K562 (cell line): Measurements from ENCODE around the gene SCG3. TPM values are rescaled to one million over a fixed set of nuclear protein-coding genes. Genes with fewer than 3 reads are reported as not detected.

Experiments used
- ATAC-seq: fragments of 200-7000 bp; cut with Tn5 transposase; 3 replicates; pipeline ENCODE4 v1.9.1; 2020; ENCODE audit warnings: moderate library complexity
- BruUV-seq: library from RNA; stranded (reverse); fragments of 400-500 nt; replicated peaks from 2 replicates; lab custom pipeline; 2021; lab: Mats Ljungman, UMichigan
- CTCF ChIA-PET: fragments of 300-600 bp; formaldehyde crosslinking; extraction: SDS; loops from one replicate; lab custom pipeline; 2021; ENCODE audit warnings: low intra/inter-chr PET ratio; lab: Yijun Ruan, JAX
- POLR2A ChIA-PET: fragments of 300-600, 350-650 bp; sonication (Branson Sonifier 250); formaldehyde crosslinking; extraction: SDS; loops from one replicate; lab custom pipeline; 2021; ENCODE audit warnings: antibody characterized with exemption, inconsistent platforms; lab: Yijun Ruan, JAX
- DNase-seq, 4 experiments: peaks; one replicate each; pipeline versions ENCODE4 v3.0.0 to v3.0.0-alpha.2; 2011 to 2018; ENCODE audit warnings: low spot score in 3 of 4, mixed read lengths in 3 of 4; ENCODE audit errors: extremely low read depth in 1 of 4
- FAIRE-seq: peaks from 2 replicates; lab custom pipeline; 2011; peaks lifted over from hg19 to GRCh38; lab: Jason Lieb, UNC
- H2AFZ ChIP-seq: 2 replicates; pipeline ENCODE4 v1.6.0; 2011; ENCODE audit warnings: low read depth, low read length, control low read depth, inconsistent platforms
- H3K27ac ChIP-seq: fragments of 200-600 bp; 3 replicates; pipeline ENCODE4 v1.8.0; 2011; ENCODE audit warnings: low read depth, mild to moderate bottlenecking, control low read depth, inconsistent platforms, low read length, moderate library complexity, mixed read lengths; ENCODE audit errors: extremely low read depth
- H3K27me3 ChIP-seq, 2 experiments: fragments of 300-600 bp in 1 of 2; 2 replicates in 1 of 2; 3 replicates in 1 of 2; pipeline versions ENCODE4 v1.6.0 to v1.8.0; 2011; ENCODE audit warnings: inconsistent platforms in 2 of 2, low read length in 2 of 2, mild to moderate bottlenecking in 1 of 2, mixed read lengths in 1 of 2, moderate library complexity in 1 of 2; ENCODE audit not compliant: control insufficient read depth in 2 of 2, insufficient read depth in 2 of 2
- H3K36me3 ChIP-seq: fragments of 300-600 bp; 3 replicates; pipeline ENCODE4 v1.8.0; 2011; ENCODE audit warnings: mild to moderate bottlenecking, low read length, inconsistent platforms; ENCODE audit not compliant: control insufficient read depth, insufficient read depth
- H3K4me1 ChIP-seq, 2 experiments: fragments of 200-600 bp in 1 of 2; replicated peaks in 1 of 2; 2 replicates in 1 of 2; 3 replicates in 1 of 2; pipeline versions ENCODE4 v1.5.1 to v1.8.0; 2011; ENCODE audit warnings: inconsistent platforms in 2 of 2, low read length in 2 of 2, mild to moderate bottlenecking in 1 of 2, mixed read lengths in 1 of 2, moderate library complexity in 1 of 2; ENCODE audit not compliant: control insufficient read depth in 2 of 2, insufficient read depth in 2 of 2
- H3K4me2 ChIP-seq: 2 replicates; pipeline ENCODE4 v1.6.1; 2011; ENCODE audit warnings: low read length, control low read depth, inconsistent platforms, mixed read lengths; ENCODE audit not compliant: insufficient read depth
- H3K4me3 ChIP-seq: fragments of 200-600 bp; sonication (generic), shearing (Covaris generic); 2 replicates; pipeline ENCODE4 v1.5.1; 2016; ENCODE audit warnings: control low read depth, inconsistent platforms
- H3K79me2 ChIP-seq: fragments of 200-600 bp; 3 replicates; pipeline ENCODE4 v1.8.0; 2011; ENCODE audit warnings: low read length, inconsistent platforms; ENCODE audit not compliant: control insufficient read depth, insufficient read depth
- H3K9ac ChIP-seq, 2 experiments: 2 replicates each; pipeline versions ENCODE4 v1.6.0 to v1.6.1; 2011; ENCODE audit warnings: low read depth in 2 of 2, low read length in 2 of 2, control low read depth in 1 of 2, inconsistent platforms in 1 of 2, mild to moderate bottlenecking in 1 of 2, mixed read lengths in 1 of 2; ENCODE audit not compliant: insufficient read depth in 1 of 2
- H3K9me1 ChIP-seq: one replicate; pipeline ENCODE4 v1.6.0; 2011; ENCODE audit warnings: inconsistent platforms, mild to moderate bottlenecking, low read length, moderate library complexity; ENCODE audit not compliant: control insufficient read depth, insufficient read depth
- H3K9me3 ChIP-seq: replicated peaks from 2 replicates; pipeline ENCODE4 v1.5.1; 2011; ENCODE audit warnings: low read depth, low read length, inconsistent platforms; ENCODE audit not compliant: control insufficient read depth, insufficient read depth
- H4K20me1 ChIP-seq: replicated peaks from 2 replicates; pipeline ENCODE4 v1.6.1; 2011; ENCODE audit warnings: low read length, inconsistent platforms, mixed read lengths; ENCODE audit not compliant: control insufficient read depth, insufficient read depth
- BMI1 ChIP-seq: fragments of 150-350 bp; IDR thresholded peaks from 2 replicates; pipeline ENCODE4 v1.6.1; 2014; ENCODE audit warnings: low read length
- CC2D1A ChIP-seq: fragments of 450-650 bp; IDR thresholded peaks from 2 replicates; pipeline ENCODE4 v1.6.1; 2017; ENCODE audit warnings: mild to moderate bottlenecking
- IRF2 ChIP-seq: sonication (generic); formaldehyde crosslinking; IDR thresholded peaks from 2 replicates; pipeline ENCODE4 v1.8.1; 2022; ENCODE audit warnings: mild to moderate bottlenecking, missing genetic modification reagents
- PHF20 ChIP-seq: fragments of 450-650 bp; IDR thresholded peaks from 2 replicates; pipeline ENCODE4 v1.6.1; 2018; ENCODE audit not compliant: partially characterized antibody
- PURB ChIP-seq: sonication (generic); formaldehyde crosslinking; IDR thresholded peaks from 2 replicates; pipeline ENCODE4 v1.9.0; 2021; ENCODE audit warnings: low read depth, mild to moderate bottlenecking, missing genetic modification reagents
- SOX6 ChIP-seq: fragments of 450-650 bp; IDR thresholded peaks from 2 replicates; pipeline ENCODE4 v1.6.1; 2014; ENCODE audit warnings: mild to moderate bottlenecking
- ZFP30 ChIP-seq: fragments of 250-450 bp; sonication (Bioruptor Pico); IDR thresholded peaks from 2 replicates; pipeline ENCODE4 v1.8.0; 2022; ENCODE audit warnings: moderate library complexity, mild to moderate bottlenecking, inconsistent platforms, borderline replicate concordance
- ZNF184 ChIP-seq: sonication (generic); formaldehyde crosslinking; IDR thresholded peaks from 2 replicates; pipeline ENCODE4 v1.5.0; 2020; ENCODE audit warnings: missing genetic modification reagents
- ZNF316 ChIP-seq: fragments of 450-650 bp; IDR thresholded peaks from 2 replicates; pipeline ENCODE4 v1.6.1; 2016
- ZNF79 ChIP-seq: fragments of 250-450 bp; sonication (Bioruptor Pico); IDR thresholded peaks from 2 replicates; pipeline ENCODE4 v1.4.0; 2020; ENCODE audit warnings: low read depth, mild to moderate bottlenecking, moderate library complexity
- WGBS: fragments of 100-300 bp; shearing (Covaris generic); methylation state at CpG from one replicate; pipeline ENCODE4 v1.1.6; 2016; ENCODE audit warnings: low coverage, mixed read lengths; ENCODE audit not compliant: insufficient coverage; ENCODE audit errors: missing lambda C conversion rate; 5-methylcytosine and 5-hydroxymethylcytosine counted together
- in situ Hi-C: fragments of 300-500 bp; cut with MboI; formaldehyde crosslinking; loops from 4 replicates; pipeline ENCODE4 v1.15.0; 2018; ENCODE audit warnings: inconsistent platforms, mixed read lengths
- intact Hi-C: fragments of 100-400 bp; cut with micrococcal nuclease; formaldehyde crosslinking; loops from 2 replicates; pipeline ENCODE4 v1.14.2; 2022
- polyA plus RNA-seq, 8 experiments: library from polyadenylated mRNA; depleted of rRNA in 4 of 8; stranded (reverse) in 5 of 8; unstranded in 3 of 8; fragments of >200 nt; fragmentation: Nextera tagmentation in 2 of 8; fragmentation: Illumina TruSeq in 1 of 8; extraction: Ambion mirVana in 2 of 8; extraction: Trizol in 1 of 8; gene quantifications; 2 replicates each; pipeline versions ENCODE4 v1.2.1 to v1.2.3, GENCODE V29; 2011 to 2014; ENCODE audit warnings: inconsistent platforms in 1 of 8, missing spikeins in 1 of 8
- total RNA-seq, 7 experiments: library from RNA; depleted of rRNA in 6 of 7; stranded (reverse); fragments of >200 nt in 6 of 7; fragmentation: Illumina TruSeq in 2 of 7; extraction: Trizol in 2 of 7; gene quantifications; 2 replicates each; pipeline versions ENCODE4 v1.2.1 to v1.2.3, GENCODE V29; 2011 to 2021; ENCODE audit warnings: low replicate concordance in 1 of 7
- TF ChIP-seq, protein P1 (sequence below): fragments of 450-650 bp; IDR thresholded peaks from 2 replicates; pipeline ENCODE4 v1.6.1; 2016; ENCODE audit warnings: antibody characterized with exemption
- TF ChIP-seq, protein P2 (sequence below): fragments of 250-450 bp; sonication (Bioruptor Pico); IDR thresholded peaks from 2 replicates; pipeline ENCODE4 v1.4.0; 2020
- TF ChIP-seq, protein P3 (sequence below): fragments of 250-450 bp; sonication (Bioruptor Pico); IDR thresholded peaks from 2 replicates; pipeline ENCODE4 v1.4.0; 2020; ENCODE audit warnings: mild to moderate bottlenecking

The SCG3 gene
- total and polyA plus RNA-seq, 9 of the 15 experiments (the other 6 are each of a cell fraction or from before 2014, with no cell fraction given): 13.0 to 43.8 (median 21.0) TPM

DNA sequence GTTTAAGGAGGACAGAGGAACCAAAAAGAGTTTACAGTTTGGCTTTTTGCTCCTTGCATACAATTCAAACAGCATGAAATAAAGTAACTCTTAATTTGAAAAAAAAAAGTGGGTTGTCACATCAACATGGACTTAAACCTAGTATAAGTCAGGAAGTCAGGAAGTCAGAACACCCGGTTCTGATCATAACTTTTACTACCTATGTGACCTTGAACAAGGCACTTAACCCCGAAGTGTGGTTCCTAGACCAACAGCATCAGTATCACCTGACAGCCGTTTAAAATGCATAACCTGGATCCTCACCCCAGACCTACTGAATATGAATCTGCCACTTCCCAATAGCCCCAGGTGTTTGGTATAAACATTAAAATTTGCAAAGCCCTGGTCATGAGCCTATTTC, 37.4 kb downstream of the SCG3 start (continued):
- TF ChIP-seq ZFP30 (no peak), ZNF184 (CRISPR knock-in tag) (no peak), PURB (CRISPR knock-in tag) (no peak), IRF2 (CRISPR knock-in tag) (no peak), ZNF79 (no peak), PHF20 (no peak), SOX6 (no peak)
- TF ChIP-seq, protein P1, sequence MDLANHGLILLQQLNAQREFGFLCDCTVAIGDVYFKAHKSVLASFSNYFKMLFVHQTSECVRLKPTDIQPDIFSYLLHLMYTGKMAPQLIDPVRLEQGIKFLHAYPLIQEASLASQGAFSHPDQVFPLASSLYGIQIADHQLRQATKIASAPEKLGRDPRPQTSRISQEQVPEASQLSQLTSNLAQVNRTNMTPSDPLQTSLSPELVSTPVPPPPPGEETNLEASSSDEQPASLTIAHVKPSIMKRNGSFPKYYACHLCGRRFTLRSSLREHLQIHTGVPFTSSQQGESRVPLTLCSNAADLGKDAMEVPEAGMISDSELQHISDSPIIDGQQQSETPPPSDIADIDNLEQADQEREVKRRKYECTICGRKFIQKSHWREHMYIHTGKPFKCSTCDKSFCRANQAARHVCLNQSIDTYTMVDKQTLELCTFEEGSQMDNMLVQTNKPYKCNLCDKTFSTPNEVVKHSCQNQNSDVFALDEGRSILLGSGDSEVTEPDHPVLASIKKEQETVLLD: no peak

DNA sequence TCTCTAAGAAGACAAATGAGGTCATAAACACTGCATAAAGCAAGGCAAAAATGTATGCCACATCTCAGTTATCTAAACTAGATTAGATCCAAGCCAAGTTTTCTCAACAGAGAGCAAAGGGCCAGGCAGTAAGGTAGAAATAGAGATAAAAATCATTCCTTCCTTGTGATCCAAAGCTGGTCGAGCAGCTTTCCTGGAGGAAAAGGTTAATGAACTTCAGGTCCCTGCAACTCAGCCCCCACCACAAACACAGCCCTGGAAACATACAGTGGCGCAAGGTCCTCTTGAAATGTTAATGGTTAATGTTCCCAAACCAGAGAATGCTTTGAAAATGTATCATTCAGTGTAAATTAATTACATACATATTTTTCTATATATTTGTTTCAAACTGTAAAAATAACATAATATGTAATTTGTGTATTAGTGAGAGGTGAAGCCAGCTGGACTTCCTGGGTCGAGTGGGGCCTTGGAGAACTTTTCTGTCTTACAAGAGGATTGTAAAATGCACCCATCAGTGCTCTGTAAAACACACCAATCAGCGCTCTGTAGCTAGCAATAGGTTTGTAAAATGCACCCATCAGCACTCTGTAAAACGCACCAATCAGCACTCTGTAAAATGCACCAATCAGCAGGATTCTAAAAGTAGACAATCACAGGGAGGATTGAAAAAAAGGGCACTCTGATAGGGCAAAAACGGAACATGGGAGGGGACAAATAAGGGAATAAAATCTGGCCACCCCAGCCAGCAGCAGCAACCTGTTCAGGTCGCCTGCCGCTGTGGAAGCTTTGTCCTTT, 39.1 kb downstream of the SCG3 start:
- Histone ChIP-seq H4K20me1 (no peaks in the 10 kb centered on the region), H2AFZ (no peak overlapping the region), H3K4me1 (peaks cover 0 to 7% of the 10 kb centered on the region in 2 experiments; a peak in 2 of 5 replicates), H3K36me3 (peaks cover 24% of the 10 kb centered on the region; the same call in 2 of the 3 replicates), H3K4me2 (no peak overlapping the region), H3K9ac (no peak overlapping the region), H3K79me2 (no peaks in the 10 kb centered on the region), H3K9me3 (no peaks in the 10 kb centered on the region), H3K27ac (no peak overlapping the region), H3K27me3 (no peaks in the 10 kb centered on the region), H3K9me1 (no peaks in the 10 kb centered on the region), H3K4me3 (no peak overlapping the region)
- in situ Hi-C loops: no loop called here
- ChIA-PET CTCF (no interaction called here), POLR2A (interaction anchor here (1.5 kb wide), 1 partner anchor 16 kb away, joined by 6 read pairs; no protein-coding TSS in a partner anchor)
- no peak for DNase-seq
- intact Hi-C loops: no loop called here
- 0 out of 3 replicates have a peak, but pooled peaks have one; percentile 20 for ATAC-seq
- BruUV-seq: TSS peak; percentile 50
- 58% methylated on average over 8 of the region's 8 CpGs for WGBS
- FAIRE-seq: no peak
- TF ChIP-seq, protein P2, sequence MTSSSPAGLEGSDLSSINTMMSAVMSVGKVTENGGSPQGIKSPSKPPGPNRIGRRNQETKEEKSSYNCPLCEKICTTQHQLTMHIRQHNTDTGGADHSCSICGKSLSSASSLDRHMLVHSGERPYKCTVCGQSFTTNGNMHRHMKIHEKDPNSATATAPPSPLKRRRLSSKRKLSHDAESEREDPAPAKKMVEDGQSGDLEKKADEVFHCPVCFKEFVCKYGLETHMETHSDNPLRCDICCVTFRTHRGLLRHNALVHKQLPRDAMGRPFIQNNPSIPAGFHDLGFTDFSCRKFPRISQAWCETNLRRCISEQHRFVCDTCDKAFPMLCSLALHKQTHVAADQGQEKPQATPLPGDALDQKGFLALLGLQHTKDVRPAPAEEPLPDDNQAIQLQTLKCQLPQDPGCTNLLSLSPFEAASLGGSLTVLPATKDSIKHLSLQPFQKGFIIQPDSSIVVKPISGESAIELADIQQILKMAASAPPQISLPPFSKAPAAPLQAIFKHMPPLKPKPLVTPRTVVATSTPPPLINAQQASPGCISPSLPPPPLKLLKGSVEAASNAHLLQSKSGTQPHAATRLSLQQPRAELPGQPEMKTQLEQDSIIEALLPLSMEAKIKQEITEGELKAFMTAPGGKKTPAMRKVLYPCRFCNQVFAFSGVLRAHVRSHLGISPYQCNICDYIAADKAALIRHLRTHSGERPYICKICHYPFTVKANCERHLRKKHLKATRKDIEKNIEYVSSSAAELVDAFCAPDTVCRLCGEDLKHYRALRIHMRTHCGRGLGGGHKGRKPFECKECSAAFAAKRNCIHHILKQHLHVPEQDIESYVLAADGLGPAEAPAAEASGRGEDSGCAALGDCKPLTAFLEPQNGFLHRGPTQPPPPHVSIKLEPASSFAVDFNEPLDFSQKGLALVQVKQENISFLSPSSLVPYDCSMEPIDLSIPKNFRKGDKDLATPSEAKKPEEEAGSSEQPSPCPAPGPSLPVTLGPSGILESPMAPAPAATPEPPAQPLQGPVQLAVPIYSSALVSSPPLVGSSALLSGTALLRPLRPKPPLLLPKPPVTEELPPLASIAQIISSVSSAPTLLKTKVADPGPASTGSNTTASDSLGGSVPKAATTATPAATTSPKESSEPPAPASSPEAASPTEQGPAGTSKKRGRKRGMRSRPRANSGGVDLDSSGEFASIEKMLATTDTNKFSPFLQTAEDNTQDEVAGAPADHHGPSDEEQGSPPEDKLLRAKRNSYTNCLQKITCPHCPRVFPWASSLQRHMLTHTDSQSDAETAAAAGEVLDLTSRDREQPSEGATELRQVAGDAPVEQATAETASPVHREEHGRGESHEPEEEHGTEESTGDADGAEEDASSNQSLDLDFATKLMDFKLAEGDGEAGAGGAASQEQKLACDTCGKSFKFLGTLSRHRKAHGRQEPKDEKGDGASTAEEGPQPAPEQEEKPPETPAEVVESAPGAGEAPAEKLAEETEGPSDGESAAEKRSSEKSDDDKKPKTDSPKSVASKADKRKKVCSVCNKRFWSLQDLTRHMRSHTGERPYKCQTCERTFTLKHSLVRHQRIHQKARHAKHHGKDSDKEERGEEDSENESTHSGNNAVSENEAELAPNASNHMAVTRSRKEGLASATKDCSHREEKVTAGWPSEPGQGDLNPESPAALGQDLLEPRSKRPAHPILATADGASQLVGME (CRISPR knock-in tag): no peak
- TF ChIP-seq ZNF316: peak; percentile 87
- TF ChIP-seq BMI1: no peak
- peak; percentile 40; the same call in 1 of the 2 replicates for TF ChIP-seq CC2D1A
- TF ChIP-seq, protein P3, sequence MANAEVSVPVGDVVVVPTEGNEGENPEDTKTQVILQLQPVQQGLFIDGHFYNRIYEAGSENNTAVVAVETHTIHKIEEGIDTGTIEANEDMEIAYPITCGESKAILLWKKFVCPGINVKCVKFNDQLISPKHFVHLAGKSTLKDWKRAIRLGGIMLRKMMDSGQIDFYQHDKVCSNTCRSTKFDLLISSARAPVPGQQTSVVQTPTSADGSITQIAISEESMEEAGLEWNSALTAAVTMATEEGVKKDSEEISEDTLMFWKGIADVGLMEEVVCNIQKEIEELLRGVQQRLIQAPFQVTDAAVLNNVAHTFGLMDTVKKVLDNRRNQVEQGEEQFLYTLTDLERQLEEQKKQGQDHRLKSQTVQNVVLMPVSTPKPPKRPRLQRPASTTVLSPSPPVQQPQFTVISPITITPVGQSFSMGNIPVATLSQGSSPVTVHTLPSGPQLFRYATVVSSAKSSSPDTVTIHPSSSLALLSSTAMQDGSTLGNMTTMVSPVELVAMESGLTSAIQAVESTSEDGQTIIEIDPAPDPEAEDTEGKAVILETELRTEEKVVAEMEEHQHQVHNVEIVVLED (CRISPR knock-in tag): no peak
